ENCODE measurements around the gene PBX4. TPM values are rescaled to one million over a fixed set of nuclear protein-coding genes. Genes with fewer than 3 reads are reported as not detected.
"Not testable (repeated sequence)": the region's sequence is repeated elsewhere in the genome, so short reads cannot be mapped to it uniquely, and the experiment has no call there.

PBX4 gene
- total RNA-seq, 1 donor from 2014 or later: 21.8 TPM

- Mint-ChIP-seq H3K4me1 (peaks cover 33% of the 10 kb centered on the region), H3K27me3 (no peaks in the 10 kb centered on the region), H3K36me3 (ENCODE audit: low read depth) (peaks cover 18% of the 10 kb centered on the region), H3K9me3 (no peaks in the 10 kb centered on the region), H3K27ac (peak overlapping the region; percentile 62), H3K4me3 (no peak overlapping the region)
- ATAC-seq (ENCODE audit: low read depth): peak; percentile 53
- intact Hi-C loops (cut with micrococcal nuclease): loop anchor here (1.0 kb wide), 1 partner anchor 12 kb away; the partner anchor contains the start of gene PBX4
- ChIA-PET POLR2A (interaction anchor here (0.6 to 1.8 kb wide), 4 partner anchors 22 to 164 kb away, joined by 3 to 5 read pairs (median 4); partner anchors contain the start of genes LPAR2 and NDUFA13), CTCF (interaction anchor here (1.0 kb wide), 1 partner anchor 52 kb away, joined by 3 read pairs; no protein-coding TSS in a partner anchor)
- no peak for TF ChIP-seq CTCF (IDR thresholded peaks at IDR 0.05)
- no peak for DNase-seq
Observed at GRCh38 chr19:19606021-19606420, 12.5 kb downstream of the PBX4 start.

GRCh38 chr19:19602713-19603324, 15.7 kb downstream of the PBX4 start:
- Mint-ChIP-seq H3K36me3 (ENCODE audit: low read depth) (peaks cover 13% of the 10 kb centered on the region), H3K4me1 (peaks cover 52% of the 10 kb centered on the region), H3K27me3 (no peaks in the 10 kb centered on the region), H3K27ac (peak overlapping the region; percentile 46), H3K4me3 (no peak overlapping the region), H3K9me3 (no peaks in the 10 kb centered on the region)
- DNase-seq (no peak), ATAC-seq (ENCODE audit: low read depth) (no peak)
- ChIA-PET POLR2A (interaction anchor here (0.7 to 1.1 kb wide), 2 partner anchors 18 to 26 kb away, joined by 3 to 4 read pairs; no protein-coding TSS in a partner anchor), CTCF (no interaction called here)
- intact Hi-C loops (cut with micrococcal nuclease): no loop called here
- no peak for TF ChIP-seq CTCF (IDR thresholded peaks at IDR 0.05)

- peaks cover 58% of the 10 kb centered on the region for H3K4me1 Mint-ChIP-seq
- peak overlapping the region; percentile 71 for H3K27ac Mint-ChIP-seq
- POLR2A ChIA-PET: interaction anchor here (0.5 to 1.1 kb wide), 3 partner anchors 13 to 26 kb away, joined by 3 to 4 read pairs (median 4); no protein-coding TSS in a partner anchor
- no peak for DNase-seq
- H3K27me3 Mint-ChIP-seq: no peaks in the 10 kb centered on the region
- TF ChIP-seq CTCF (IDR thresholded peaks at IDR 0.05): no peak
- ATAC-seq (ENCODE audit: low read depth): no peak
- intact Hi-C loops (cut with micrococcal nuclease): no loop called here
- peaks cover 14% of the 10 kb centered on the region for H3K36me3 Mint-ChIP-seq (ENCODE audit: low read depth)
- H3K9me3 Mint-ChIP-seq: no peaks in the 10 kb centered on the region
- CTCF ChIA-PET: no interaction called here
- H3K4me3 Mint-ChIP-seq: no peak overlapping the region
Observed at GRCh38 chr19:19602136-19602712, 16.3 kb downstream of the PBX4 start.

- ChIA-PET CTCF (no interaction called here), POLR2A (interaction anchor here (0.5 to 1.1 kb wide), 5 partner anchors 9 to 62 kb away, joined by 3 to 7 read pairs (median 4); partner anchors contain the start of gene PBX4)
- peak; percentile 5 for ATAC-seq (ENCODE audit: low read depth)
- H3K36me3 Mint-ChIP-seq (ENCODE audit: low read depth): peaks cover 11% of the 10 kb centered on the region
- H3K27ac Mint-ChIP-seq: peak overlapping the region; percentile 71
- no peaks in the 10 kb centered on the region for H3K9me3 Mint-ChIP-seq
- H3K4me3 Mint-ChIP-seq: no peak overlapping the region
- no peak for DNase-seq
- peaks cover 61% of the 10 kb centered on the region for H3K4me1 Mint-ChIP-seq
- intact Hi-C loops (cut with micrococcal nuclease): loop anchor here (1.0 kb wide), 1 partner anchor 17 kb away; the partner anchor contains the start of gene PBX4
- H3K27me3 Mint-ChIP-seq: no peaks in the 10 kb centered on the region
- TF ChIP-seq CTCF (IDR thresholded peaks at IDR 0.05): no peak
Observed at GRCh38 chr19:19600793-19601330, 17.6 kb downstream of the PBX4 start.

GRCh38 chr19:19598728-19599451, 19.6 kb downstream of the PBX4 start:
- H3K27me3 Mint-ChIP-seq, DNase-seq, CTCF ChIA-PET, H3K9me3 Mint-ChIP-seq: not testable (repeated sequence)
- POLR2A ChIA-PET: interaction anchor here (0.6 to 1.4 kb wide), 11 partner anchors 9 to 216 kb away, joined by 3 to 11 read pairs (median 6); partner anchors contain the start of gene LPAR2
- Mint-ChIP-seq H3K36me3 (ENCODE audit: low read depth) (peaks cover 16% of the 10 kb centered on the region), H3K27ac (peak overlapping the region; percentile 89), H3K4me1 (peaks cover 70% of the 10 kb centered on the region), H3K4me3 (peak overlapping the region; percentile 62)
- ATAC-seq (ENCODE audit: low read depth): peak; percentile 32
- intact Hi-C loops (cut with micrococcal nuclease): loop anchor here (1.0 to 10.0 kb wide), 3 partner anchors 44 to 274 kb away; partner anchors contain the start of genes GMIP, MAU2 and SUGP1
